GM12875 (cell line): ENCODE measurements around the gene ETV6.

ENCODE experiments used
- H3K4me3 ChIP-seq: one replicate; pipeline ENCODE4 v1.5.1; 2011; ENCODE audit warnings: low read depth, low read length, control low read depth
- CTCF ChIP-seq: IDR thresholded peaks from 2 replicates; pipeline ENCODE4 v1.5.1; 2011; ENCODE audit warnings: low read depth, mild to moderate bottlenecking, control low read depth, inconsistent platforms, low read length, moderate library complexity, borderline replicate concordance; ENCODE audit not compliant: insufficient read depth

The ETV6 gene

GRCh38 chr12:11832093-11832492, 182.6 kb downstream of the ETV6 start:
- no peak for TF ChIP-seq CTCF
- no peak overlapping the region for H3K4me3 ChIP-seq

DNA sequence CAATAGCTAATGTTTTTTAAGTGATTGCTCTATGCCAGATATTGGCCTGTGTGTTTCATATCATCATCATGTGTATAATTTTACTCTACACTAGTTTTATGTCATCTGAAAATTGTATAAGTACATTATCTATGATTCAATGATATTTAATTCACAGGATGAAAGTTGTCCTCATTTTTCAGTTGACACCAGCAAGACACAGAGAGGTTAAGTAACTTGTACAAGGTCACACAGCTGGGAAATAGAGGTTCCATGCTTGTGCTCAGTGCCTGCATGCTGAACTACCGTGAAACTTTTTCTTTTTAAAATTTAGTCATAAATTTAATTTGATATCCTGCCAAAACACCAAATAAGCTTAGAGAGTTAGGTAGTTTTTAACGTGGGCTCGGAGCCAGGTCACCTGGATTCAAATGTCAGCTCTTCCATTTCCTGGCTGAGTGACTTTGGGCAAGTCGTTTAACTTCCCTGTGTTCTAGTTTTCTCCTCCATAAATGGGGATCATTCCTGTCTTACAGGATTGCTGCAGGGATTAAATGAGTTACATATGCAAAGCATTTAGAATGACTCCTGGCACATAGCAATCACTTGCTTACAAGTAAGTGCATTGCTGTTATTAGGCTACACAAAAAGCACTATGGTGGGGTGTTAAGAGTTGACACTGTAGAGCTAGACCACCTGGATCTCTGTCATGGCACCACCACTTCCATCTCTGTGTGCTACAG, 183.9 kb downstream of the ETV6 start:
- H3K4me3 ChIP-seq: no peak overlapping the region
- no peak for TF ChIP-seq CTCF

GRCh38 chr12:11834104-11834812, 184.8 kb downstream of the ETV6 start:
- TF ChIP-seq CTCF: no peak
- H3K4me3 ChIP-seq: no peak overlapping the region

- no peak for TF ChIP-seq CTCF
- H3K4me3 ChIP-seq: no peak overlapping the region
Measured at GRCh38 chr12:11834931-11835330, 185.5 kb downstream of the ETV6 start.

DNA sequence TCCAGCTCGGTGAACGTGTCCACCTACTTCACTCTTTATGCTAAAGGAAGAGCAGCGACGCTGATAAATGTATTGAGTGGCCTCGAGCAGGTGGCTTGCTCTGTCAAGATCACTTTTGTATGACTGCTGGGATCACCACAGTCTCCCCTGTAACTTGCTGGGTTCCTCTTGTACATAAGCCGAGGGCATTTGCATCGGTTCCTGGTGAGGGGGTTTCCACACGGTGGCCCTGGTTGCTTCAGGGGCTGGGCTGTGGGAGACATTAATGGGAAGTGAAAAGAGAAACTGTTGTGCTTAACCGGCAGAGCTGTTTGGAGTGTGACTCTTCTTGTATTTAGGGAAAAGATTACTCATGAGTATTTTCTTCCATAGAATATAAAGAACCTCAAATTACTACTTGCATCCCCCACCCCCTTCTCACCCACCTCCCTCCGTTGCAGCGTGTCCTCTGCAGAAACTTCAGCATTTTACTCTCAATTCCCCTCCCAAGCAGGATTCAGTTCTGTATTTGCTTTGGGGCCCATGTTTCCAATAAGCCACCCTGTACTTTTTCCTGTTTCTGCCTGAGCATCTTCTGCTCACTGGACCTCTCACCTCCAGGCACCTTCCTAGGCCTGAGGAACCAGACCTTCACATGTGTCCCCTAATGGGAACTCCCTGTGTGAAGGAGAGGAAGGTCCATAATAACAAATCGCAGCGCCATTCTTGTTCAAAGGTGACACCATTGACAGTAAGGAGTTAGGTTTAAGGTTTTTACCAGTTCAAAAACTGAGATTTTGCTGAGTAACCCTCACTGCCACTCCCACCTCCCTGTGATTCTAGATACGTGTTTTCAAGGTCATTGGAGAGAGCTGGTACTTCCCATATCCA, 187.0 kb downstream of the ETV6 start:
- no peak overlapping the region for H3K4me3 ChIP-seq
- no peak for TF ChIP-seq CTCF

GRCh38 chr12:11837216-11837934, 187.9 kb downstream of the ETV6 start:
- no peak for TF ChIP-seq CTCF
- H3K4me3 ChIP-seq: no peak overlapping the region
